GM10248 (cell line): ENCODE data around the gene HOXA5.
A peak's percentile ranks its signal among the peaks of the same experiment; 100 is the strongest.

Experiments
- CTCF ChIA-PET: fragments of 300-600 bp; sonication (Branson Sonifier 250); formaldehyde crosslinking; extraction: SDS; loops from one replicate; lab custom pipeline; 2021; ENCODE audit warnings: antibody characterized with exemption; lab: Yijun Ruan, JAX
- POLR2A ChIA-PET: fragments of 350-650 bp; sonication (Branson Sonifier 250); formaldehyde crosslinking; extraction: SDS; loops from one replicate; lab custom pipeline; 2020; ENCODE audit warnings: antibody characterized with exemption; lab: Yijun Ruan, JAX
- DNase-seq: peaks from one replicate; pipeline ENCODE4 v3.0.0; 2012; ENCODE audit errors: extremely low spot score
- TF ChIP-seq, protein P1 (sequence below): IDR thresholded peaks from 2 replicates; pipeline ENCODE4 v1.5.1; 2012; ENCODE audit warnings: mild to moderate bottlenecking, low read depth; ENCODE audit errors: extremely low read depth, missing control alignments, control extremely low read depth

The HOXA5 gene

GRCh38 chr7:27151931-27152815 lies 8.7 kb upstream of the HOXA5 start, which contains the start of gene HOXA3:
Gene HOXA3 (minus strand): TSS chr7:27152583. CDS start chr7:27110640, 41,943 bp downstream.
- no peak for DNase-seq
- POLR2A ChIA-PET = no interaction called here
- CTCF ChIA-PET = interaction anchor here (0.8 to 5.8 kb wide), 3 partner anchors 10 to 494 kb away, joined by 3 to 59 read pairs (median 3); no protein-coding TSS in a partner anchor

GRCh38 chr7:27151341-27151930 lies 8.0 kb upstream of the HOXA5 start:
- ChIA-PET CTCF (interaction anchor here (0.9 to 5.8 kb wide), 11 partner anchors 8 to 1255 kb away, joined by 3 to 59 read pairs (median 4); no protein-coding TSS in a partner anchor), POLR2A (no interaction called here)

More at GRCh38 chr7:27151931-27152815, 8.7 kb upstream of the HOXA5 start, which contains the start of gene HOXA3:
- TF ChIP-seq, protein P1, sequence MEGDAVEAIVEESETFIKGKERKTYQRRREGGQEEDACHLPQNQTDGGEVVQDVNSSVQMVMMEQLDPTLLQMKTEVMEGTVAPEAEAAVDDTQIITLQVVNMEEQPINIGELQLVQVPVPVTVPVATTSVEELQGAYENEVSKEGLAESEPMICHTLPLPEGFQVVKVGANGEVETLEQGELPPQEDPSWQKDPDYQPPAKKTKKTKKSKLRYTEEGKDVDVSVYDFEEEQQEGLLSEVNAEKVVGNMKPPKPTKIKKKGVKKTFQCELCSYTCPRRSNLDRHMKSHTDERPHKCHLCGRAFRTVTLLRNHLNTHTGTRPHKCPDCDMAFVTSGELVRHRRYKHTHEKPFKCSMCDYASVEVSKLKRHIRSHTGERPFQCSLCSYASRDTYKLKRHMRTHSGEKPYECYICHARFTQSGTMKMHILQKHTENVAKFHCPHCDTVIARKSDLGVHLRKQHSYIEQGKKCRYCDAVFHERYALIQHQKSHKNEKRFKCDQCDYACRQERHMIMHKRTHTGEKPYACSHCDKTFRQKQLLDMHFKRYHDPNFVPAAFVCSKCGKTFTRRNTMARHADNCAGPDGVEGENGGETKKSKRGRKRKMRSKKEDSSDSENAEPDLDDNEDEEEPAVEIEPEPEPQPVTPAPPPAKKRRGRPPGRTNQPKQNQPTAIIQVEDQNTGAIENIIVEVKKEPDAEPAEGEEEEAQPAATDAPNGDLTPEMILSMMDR = no peak

GRCh38 chr7:27150568-27151340 lies 7.3 kb upstream of the HOXA5 start:
- DNase-seq = peak; percentile 87
- POLR2A ChIA-PET = no interaction called here
- TF ChIP-seq, protein P1 = peak; percentile 93
- CTCF ChIA-PET = interaction anchor here (0.7 to 5.8 kb wide), 18 partner anchors 9 to 1256 kb away, joined by 3 to 59 read pairs (median 4); partner anchors contain the start of gene HOXA4

More at GRCh38 chr7:27151341-27151930, 8.0 kb upstream of the HOXA5 start:
- DNase-seq = no peak
- TF ChIP-seq, protein P1 = peak; percentile 5

DNA sequence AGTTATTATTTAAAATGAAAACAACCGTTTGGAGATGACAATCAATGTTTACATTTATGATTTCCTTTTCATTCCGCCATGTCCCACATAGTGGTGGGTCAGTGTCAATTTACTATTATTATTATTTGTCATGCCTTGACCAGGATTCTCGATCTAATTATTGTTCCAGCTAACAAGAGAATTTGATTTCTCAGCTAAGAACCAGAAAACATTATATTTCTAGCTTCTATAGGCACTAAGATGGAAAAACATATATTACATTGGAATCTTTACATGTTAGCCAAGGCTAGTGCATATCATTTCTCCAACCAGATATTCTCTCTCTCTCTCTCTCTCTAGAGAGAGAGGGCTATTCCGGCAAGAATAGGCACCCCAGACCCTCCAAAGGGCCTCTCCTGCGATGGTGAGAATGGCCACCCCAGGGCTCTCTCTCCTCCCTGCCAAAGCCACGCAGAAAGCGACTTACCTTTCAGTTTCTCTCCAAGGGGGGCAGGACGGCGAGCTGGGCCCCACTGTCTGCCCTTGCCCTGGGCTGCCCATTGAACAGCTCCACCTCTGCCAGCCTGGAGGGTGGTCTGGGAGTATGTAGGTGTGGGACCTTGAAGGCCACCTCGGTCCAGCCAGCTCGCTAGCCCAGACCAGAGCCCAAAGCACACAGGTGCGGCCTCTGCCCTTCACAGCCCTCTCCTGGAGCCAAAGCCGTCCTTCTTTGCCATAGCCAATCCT lies 6.5 kb upstream of the HOXA5 start:
- DNase-seq = no peak
- CTCF ChIA-PET = interaction anchor here (0.7 to 5.8 kb wide), 20 partner anchors 9 to 1255 kb away, joined by 3 to 59 read pairs (median 4); partner anchors contain the start of gene HOXA4
- POLR2A ChIA-PET = no interaction called here

GRCh38 chr7:27148756-27149641 lies 5.5 kb upstream of the HOXA5 start:
- DNase-seq = no peak
- ChIA-PET POLR2A (no interaction called here), CTCF (interaction anchor here (0.9 to 5.8 kb wide), 13 partner anchors 10 to 1254 kb away, joined by 3 to 59 read pairs (median 6); no protein-coding TSS in a partner anchor)
- TF ChIP-seq, protein P1 = no peak

More for the DNA sequence above, 6.5 kb upstream of the HOXA5 start:
- TF ChIP-seq, protein P1 = no peak
